H9 (cell line): ENCODE results near the gene HIRA. TPM values are rescaled to one million over a fixed set of nuclear protein-coding genes. Genes with fewer than 3 reads are reported as not detected.

Source experiments
- DNase-seq: peaks from one replicate; pipeline ENCODE4 v3.0.0-alpha.2; 2017
- H2AFZ ChIP-seq: one replicate; pipeline ENCODE4 v1.6.1; 2013; ENCODE audit warnings: mild to moderate bottlenecking, low read length, control low read depth, moderate library complexity
- H2AK5ac ChIP-seq: 2 replicates; pipeline ENCODE4 v1.6.1; 2013; ENCODE audit warnings: low read length, control low read depth, mixed read lengths; ENCODE audit not compliant: insufficient read length
- H2BK120ac ChIP-seq: one replicate; pipeline ENCODE4 v1.6.1; 2013; ENCODE audit warnings: low read depth, mild to moderate bottlenecking, low read length, control low read depth, inconsistent platforms; ENCODE audit not compliant: poor library complexity, severe bottlenecking
- H2BK12ac ChIP-seq: 2 replicates; pipeline ENCODE4 v1.6.1; 2013; ENCODE audit warnings: low read length, control low read depth, mixed read lengths, low read depth; ENCODE audit not compliant: insufficient read length
- H2BK15ac ChIP-seq: 2 replicates; pipeline ENCODE4 v1.6.1; 2013; ENCODE audit warnings: low read depth, low read length, control low read depth
- H2BK20ac ChIP-seq: one replicate; pipeline ENCODE4 v1.6.1; 2013; ENCODE audit warnings: low read depth, mild to moderate bottlenecking, low read length, control low read depth, inconsistent platforms; ENCODE audit not compliant: poor library complexity, severe bottlenecking
- H2BK5ac ChIP-seq: 2 replicates; pipeline ENCODE4 v1.6.1; 2013; ENCODE audit warnings: low read length, control low read depth, mixed read lengths; ENCODE audit not compliant: insufficient read length
- H3K14ac ChIP-seq: 2 replicates; pipeline ENCODE4 v1.6.1; 2013; ENCODE audit warnings: low read length, control low read depth; ENCODE audit not compliant: insufficient read depth
- H3K18ac ChIP-seq: 2 replicates; pipeline ENCODE4 v1.6.1; 2013; ENCODE audit warnings: low read depth, mild to moderate bottlenecking, mixed read lengths, low read length, control low read depth; ENCODE audit not compliant: insufficient read length
- H3K23ac ChIP-seq: 2 replicates; pipeline ENCODE4 v1.6.1; 2013; ENCODE audit warnings: low read length, control low read depth, mixed read lengths, low read depth; ENCODE audit not compliant: insufficient read length
- H3K23me2 ChIP-seq: 2 replicates; pipeline ENCODE4 v1.6.1; 2013; ENCODE audit warnings: low read depth, mild to moderate bottlenecking, mixed read lengths, low read length, control low read depth; ENCODE audit not compliant: insufficient read length, poor library complexity, severe bottlenecking
- H3K27ac ChIP-seq: 2 replicates; pipeline ENCODE4 v1.5.1; 2013; ENCODE audit warnings: low read length, control low read depth, mixed read lengths, low read depth; ENCODE audit not compliant: insufficient read length
- H3K27me3 ChIP-seq: 2 replicates; pipeline ENCODE4 v1.6.1; 2013; ENCODE audit warnings: low read length, control low read depth, inconsistent platforms; ENCODE audit not compliant: insufficient read depth
- H3K4ac ChIP-seq: 2 replicates; pipeline ENCODE4 v1.6.1; 2013; ENCODE audit warnings: low read depth, mild to moderate bottlenecking, control low read depth, inconsistent platforms, low read length, moderate library complexity
- H3K4me1 ChIP-seq: 2 replicates; pipeline ENCODE4 v1.6.1; 2013; ENCODE audit warnings: low read length, control low read depth, inconsistent platforms; ENCODE audit not compliant: insufficient read depth
- H3K4me2 ChIP-seq: 2 replicates; pipeline ENCODE4 v1.6.1; 2013; ENCODE audit warnings: low read length, control low read depth, mixed read lengths; ENCODE audit not compliant: insufficient read length, insufficient read depth
- H3K56ac ChIP-seq: 2 replicates; pipeline ENCODE4 v1.6.1; 2013; ENCODE audit warnings: low read depth, mild to moderate bottlenecking, mixed read lengths, low read length, control low read depth; ENCODE audit not compliant: insufficient read length
- H3K79me1 ChIP-seq: 2 replicates; pipeline ENCODE4 v1.6.1; 2013; ENCODE audit warnings: low read depth, mild to moderate bottlenecking, moderate library complexity, low read length, control low read depth, inconsistent platforms; ENCODE audit not compliant: insufficient read depth, poor library complexity, severe bottlenecking
- H3K79me2 ChIP-seq: 2 replicates; pipeline ENCODE4 v1.6.1; 2013; ENCODE audit warnings: low read length, control low read depth, inconsistent platforms; ENCODE audit not compliant: insufficient read depth
- H3K9ac ChIP-seq: 2 replicates; pipeline ENCODE4 v1.6.1; 2013; ENCODE audit warnings: low read length, control low read depth, mixed read lengths; ENCODE audit not compliant: insufficient read length; ENCODE audit errors: extremely low read depth
- H3K9me3 ChIP-seq: one replicate; pipeline ENCODE4 v1.6.1; 2013; ENCODE audit warnings: low read depth, low read length, inconsistent platforms; ENCODE audit not compliant: control insufficient read depth
- H3T11ph ChIP-seq: one replicate; pipeline ENCODE4 v1.6.1; 2013; ENCODE audit warnings: mild to moderate bottlenecking, low read length, control low read depth, inconsistent platforms
- H4K20me1 ChIP-seq: one replicate; pipeline ENCODE4 v1.6.1; 2013; ENCODE audit not compliant: control insufficient read depth, insufficient read length, insufficient read depth
- H4K5ac ChIP-seq: 2 replicates; pipeline ENCODE4 v1.6.1; 2013; ENCODE audit warnings: low read depth, mild to moderate bottlenecking, mixed read lengths, low read length, control low read depth; ENCODE audit not compliant: insufficient read length
- H4K8ac ChIP-seq: replicated peaks from 2 replicates; pipeline ENCODE4 v1.6.1; 2013; ENCODE audit warnings: low read length, control low read depth, mixed read lengths, low read depth; ENCODE audit not compliant: insufficient read length
- H4K91ac ChIP-seq: 2 replicates; pipeline ENCODE4 v1.6.1; 2013; ENCODE audit warnings: low read depth, mild to moderate bottlenecking, moderate library complexity, mixed read lengths, low read length, control low read depth; ENCODE audit not compliant: insufficient read length
- H3K27ac Mint-ChIP-seq, 3 experiments: 2 replicates in 2 of 3; 3 replicates in 1 of 3; pipeline ENCODE4 v1.8.0; 2020 to 2021; ENCODE audit warnings: mixed read lengths in 3 of 3, mild to moderate bottlenecking in 1 of 3, moderate library complexity in 1 of 3
- H3K27me3 Mint-ChIP-seq: 2 replicates; pipeline ENCODE4 v1.8.0; 2021; ENCODE audit warnings: low read depth, mild to moderate bottlenecking, moderate library complexity, mixed read lengths
- H3K36me3 Mint-ChIP-seq, 3 experiments: 2 replicates in 2 of 3; 3 replicates in 1 of 3; pipeline ENCODE4 v1.8.0; 2020 to 2021; ENCODE audit warnings: low read depth in 3 of 3, mixed read lengths in 3 of 3; ENCODE audit not compliant: insufficient read depth in 1 of 3
- H3K4me1 Mint-ChIP-seq, 2 experiments: 2 replicates each; pipeline ENCODE4 v1.8.0; 2020; ENCODE audit warnings: mixed read lengths in 2 of 2
- H3K4me3 Mint-ChIP-seq, 2 experiments: 2 replicates in 1 of 2; 3 replicates in 1 of 2; pipeline ENCODE4 v1.8.0; 2020 to 2021; ENCODE audit warnings: mild to moderate bottlenecking in 2 of 2, mixed read lengths in 2 of 2, moderate library complexity in 1 of 2
- H3K9me3 Mint-ChIP-seq, 2 experiments: 2 replicates in 1 of 2; 3 replicates in 1 of 2; pipeline ENCODE4 v1.8.0; 2020; ENCODE audit warnings: mild to moderate bottlenecking in 2 of 2, mixed read lengths in 2 of 2, moderate library complexity in 1 of 2
- CTCF ChIP-seq: fragments of 200-600 bp; sonication (generic); conservative IDR thresholded peaks from 3 replicates; pipeline ENCODE4 v1.8.0; 2021; ENCODE audit warnings: antibody characterized with exemption, mild to moderate bottlenecking
- WGBS: extraction: QIAGEN DNeasy Blood & Tissue Kit; methylation state at CpG from one replicate; pipeline ENCODE4 v1.1.7; 2013; ENCODE audit warnings: missing lambda C conversion rate, low lambda C conversion rate, mixed read lengths; ENCODE audit not compliant: insufficient read length; ENCODE audit errors: extremely low coverage; 5-methylcytosine and 5-hydroxymethylcytosine counted together
- total RNA-seq: library from RNA; stranded (reverse); gene quantifications from 2 replicates; pipeline ENCODE4 v1.2.1, GENCODE V29; 2021

The HIRA gene
- total RNA-seq, 1 experiment from 2014 or later, result 51.9 TPM

DNA sequence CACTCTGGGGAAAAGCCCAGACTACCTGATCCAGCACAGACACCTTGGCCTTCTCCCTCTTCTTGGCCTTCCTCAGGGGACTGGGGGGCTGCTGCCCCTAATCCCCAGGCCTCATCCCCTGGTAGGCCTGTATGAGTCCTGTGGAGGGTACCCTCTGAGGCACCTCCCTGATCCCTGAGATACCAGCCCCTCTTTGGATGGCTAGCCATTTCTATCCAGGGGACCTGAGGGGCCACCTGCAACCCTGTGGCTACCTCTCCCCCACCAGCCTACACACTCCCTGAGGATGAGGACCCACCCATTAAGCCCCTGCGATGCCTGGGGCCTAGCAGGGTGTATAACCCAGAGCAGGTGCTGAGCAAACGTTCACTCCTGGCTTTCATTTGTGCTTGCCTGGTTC is 54.6 kb downstream of the HIRA start:
- H4K91ac ChIP-seq, result no peak overlapping the region
- H3K4me1 ChIP-seq, result no peaks in the 10 kb centered on the region
- H2BK120ac ChIP-seq, result no peak overlapping the region
- no peak for TF ChIP-seq CTCF
- no peak overlapping the region for H3K27ac ChIP-seq
- H3K4me1 Mint-ChIP-seq, result no peaks in the 10 kb centered on the region
- H3K14ac ChIP-seq, result no peak overlapping the region
- peaks cover 20 to 73% (median 57%) of the 10 kb centered on the region in 3 experiments; a peak in 6 of 7 replicates for H3K36me3 Mint-ChIP-seq
- no peaks in the 10 kb centered on the region for H3K23me2 ChIP-seq
- no peaks in the 10 kb centered on the region for H3K9me3 ChIP-seq
- H3K4me2 ChIP-seq, result no peak overlapping the region
- H4K5ac ChIP-seq, result no peak overlapping the region
- H2BK5ac ChIP-seq, result no peak overlapping the region
- no peak overlapping the region for H3K18ac ChIP-seq
- no peak overlapping the region for H3T11ph ChIP-seq
- no peaks in the 10 kb centered on the region for H3K9me3 Mint-ChIP-seq
- H3K9ac ChIP-seq, result no peak overlapping the region
- no peak overlapping the region for H2AK5ac ChIP-seq
- H3K27me3 Mint-ChIP-seq, result no peaks in the 10 kb centered on the region
- no peaks in the 10 kb centered on the region for H3K79me1 ChIP-seq
- H2BK12ac ChIP-seq, result no peak overlapping the region
- H3K27ac Mint-ChIP-seq, result no peak overlapping the region
- H4K8ac ChIP-seq, result no peak overlapping the region
- no peak overlapping the region for H2BK20ac ChIP-seq
- DNase-seq, result no peak
- no CpG with 5 or more reads among the region's 2 CpGs for WGBS
- no peak overlapping the region for H3K4me3 Mint-ChIP-seq
- H3K27me3 ChIP-seq, result no peaks in the 10 kb centered on the region
- no peaks in the 10 kb centered on the region for H4K20me1 ChIP-seq
- H2AFZ ChIP-seq, result no peak overlapping the region
- H3K23ac ChIP-seq, result no peak overlapping the region
- no peaks in the 10 kb centered on the region for H3K79me2 ChIP-seq
- no peak overlapping the region for H3K56ac ChIP-seq
- no peak overlapping the region for H2BK15ac ChIP-seq
- H3K4ac ChIP-seq, result no peak overlapping the region
